HG02678 (cell line): Measurements from ENCODE around the gene GCDH.
"Not testable (repeated sequence)": the region's sequence is repeated elsewhere in the genome, so short reads cannot be mapped to it uniquely, and the experiment has no call there.

ENCODE experiments used
- ATAC-seq: cut with Tn5 transposase; IDR thresholded peaks from one replicate; pipeline ENCODE4 v1.9.1; 2021; ENCODE audit warnings: mild to moderate bottlenecking, moderate library complexity; ENCODE audit not compliant: unreplicated experiment

Gene GCDH

DNA sequence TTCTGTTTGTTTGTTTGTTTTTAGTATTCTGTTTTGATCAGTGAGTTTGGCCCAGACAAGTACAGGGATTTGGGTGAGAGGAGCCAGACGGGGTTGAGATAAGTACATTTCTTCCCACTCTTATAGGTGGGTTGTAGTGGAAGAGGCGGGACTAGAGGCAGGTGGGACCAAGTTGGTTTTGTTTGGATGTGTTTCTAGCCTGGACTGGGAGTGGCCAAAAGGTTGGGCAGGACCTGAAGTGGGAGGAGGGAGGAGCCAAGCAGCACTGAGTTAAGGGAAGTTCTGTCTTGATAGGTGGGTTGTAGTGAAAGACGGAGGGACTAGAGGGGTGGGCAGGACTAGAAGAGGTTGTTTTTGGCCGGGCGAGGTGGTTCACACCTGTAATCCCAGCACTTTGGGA lies 18.7 kb upstream of the GCDH start:
- no peak for ATAC-seq

DNA sequence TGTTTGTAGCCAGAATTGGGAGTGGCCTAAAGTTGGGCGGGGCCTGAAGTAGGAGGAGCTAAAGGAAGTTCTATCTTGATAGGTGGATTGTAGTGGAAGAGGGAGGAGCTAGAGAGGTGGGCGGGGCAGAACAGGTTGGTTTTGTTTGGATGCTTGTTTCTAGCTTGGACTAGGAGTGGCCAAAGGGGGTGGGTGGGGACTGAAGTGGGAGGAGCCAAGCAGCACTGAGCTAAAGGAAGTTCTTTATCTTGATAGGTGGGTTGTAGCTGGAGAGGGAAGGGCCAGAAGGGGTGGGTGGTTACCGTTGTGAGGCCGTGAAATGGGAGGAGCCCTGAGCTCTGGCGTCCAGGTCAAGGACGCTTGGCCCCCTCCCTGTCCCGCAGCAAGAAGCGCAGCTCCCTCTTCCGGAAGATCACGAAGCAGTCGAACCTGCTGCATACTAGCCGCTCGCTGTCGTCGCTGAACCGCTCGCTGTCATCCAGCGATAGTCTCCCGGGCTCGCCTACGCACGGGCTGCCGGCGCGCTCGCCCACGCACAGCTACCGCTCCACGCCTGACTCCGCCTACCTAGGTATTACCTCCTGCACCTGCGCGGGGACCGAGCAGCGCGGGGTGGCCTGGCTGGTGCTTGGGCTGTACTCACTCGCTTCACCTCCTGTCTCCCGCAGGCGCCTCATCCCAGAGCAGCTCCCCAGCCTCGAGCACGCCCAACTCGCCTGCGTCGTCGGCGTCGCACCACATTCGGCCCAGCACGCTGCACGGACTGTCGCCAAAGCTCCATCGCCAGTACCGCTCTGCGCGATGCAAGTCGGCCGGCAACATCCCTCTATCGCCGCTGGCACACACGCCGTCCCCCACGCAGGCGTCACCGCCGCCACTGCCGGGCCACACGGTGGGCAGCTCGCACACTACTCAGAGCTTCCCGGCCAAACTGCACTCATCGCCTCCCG lies 17.7 kb upstream of the GCDH start:
- no peak for ATAC-seq

- no peak for ATAC-seq
Observed at GRCh38 chr19:12873891-12874745, 16.8 kb upstream of the GCDH start.

- ATAC-seq, result no peak
Observed at GRCh38 chr19:12875086-12875485, 15.9 kb upstream of the GCDH start.

- ATAC-seq, result no peak
Observed at GRCh38 chr19:12880551-12881171, 10.3 kb upstream of the GCDH start.

- ATAC-seq, result peak; percentile 94
Observed at GRCh38 chr19:12881172-12881808, 9.7 kb upstream of the GCDH start, which contains the start of gene DNASE2. DNASE2 (minus strand) TSS chr19:12881449; CDS start chr19:12881375, 74 bp downstream.

DNA sequence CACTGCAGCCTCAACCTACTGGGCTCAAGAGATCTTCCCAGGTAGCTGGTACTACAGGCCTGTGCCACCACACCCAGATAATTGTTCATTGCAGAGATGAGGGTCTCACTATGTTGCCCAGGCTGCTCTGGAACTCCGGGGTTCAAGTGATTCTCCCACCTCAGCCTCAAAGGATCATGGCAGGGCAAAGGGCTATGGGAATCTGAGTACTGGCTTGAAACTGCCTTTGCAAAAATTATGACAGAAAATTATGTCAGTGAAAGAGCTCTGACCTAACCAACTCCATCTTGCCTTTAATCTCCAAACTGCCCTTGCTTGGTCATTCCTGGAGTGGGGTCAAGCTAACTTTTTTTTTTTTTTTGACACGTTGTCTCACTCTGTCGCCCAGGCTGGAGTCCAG lies 8.4 kb upstream of the GCDH start:
- no peak for ATAC-seq

- ATAC-seq, result no peak
Observed at GRCh38 chr19:12884202-12884601, 6.8 kb upstream of the GCDH start.

GRCh38 chr19:12884627-12884925 lies 6.4 kb upstream of the GCDH start:
- ATAC-seq, result no peak

GRCh38 chr19:12884926-12885748 lies 5.8 kb upstream of the GCDH start:
- ATAC-seq, result no peak

- no peak for ATAC-seq
Observed at GRCh38 chr19:12885749-12886650, 5.0 kb upstream of the GCDH start.

- ATAC-seq, result no peak
Observed at GRCh38 chr19:12886651-12886968, 4.3 kb upstream of the GCDH start.

GRCh38 chr19:12886969-12887747 lies 3.8 kb upstream of the GCDH start, which contains the start of gene KLF1:
KLF1 (minus strand) TSS chr19:12887201; CDS start chr19:12887140, 61 bp downstream.
- ATAC-seq, result no peak

GRCh38 chr19:12888006-12888603 lies 2.9 kb upstream of the GCDH start:
- no peak for ATAC-seq

DNA sequence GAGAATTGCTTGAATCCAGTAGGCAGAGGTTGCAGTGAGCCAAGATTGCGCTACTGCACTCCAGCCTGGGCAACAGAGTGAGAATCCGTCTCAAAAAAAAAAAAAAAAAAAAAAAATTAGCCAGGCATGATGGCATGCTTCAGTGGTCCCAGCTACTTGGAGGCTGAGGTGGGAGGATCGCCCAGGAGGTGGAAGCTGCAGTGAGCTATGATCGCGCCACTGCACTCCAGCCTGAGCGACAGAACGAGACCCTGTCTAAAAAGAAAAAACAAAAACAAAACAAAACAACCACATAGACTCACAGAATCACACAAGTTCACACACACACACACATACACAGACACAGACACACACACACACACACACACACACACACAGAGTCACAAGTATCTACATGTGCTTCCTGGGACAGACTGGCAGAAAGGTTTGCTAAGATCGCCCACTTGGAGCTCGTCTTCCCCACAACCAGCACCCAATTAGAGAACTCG lies 617 bp upstream of the GCDH start:
- not testable (repeated sequence) for ATAC-seq

GRCh38 chr19:12891553-12892021 lies 627 bp downstream of the GCDH start:
- no peak for ATAC-seq

DNA sequence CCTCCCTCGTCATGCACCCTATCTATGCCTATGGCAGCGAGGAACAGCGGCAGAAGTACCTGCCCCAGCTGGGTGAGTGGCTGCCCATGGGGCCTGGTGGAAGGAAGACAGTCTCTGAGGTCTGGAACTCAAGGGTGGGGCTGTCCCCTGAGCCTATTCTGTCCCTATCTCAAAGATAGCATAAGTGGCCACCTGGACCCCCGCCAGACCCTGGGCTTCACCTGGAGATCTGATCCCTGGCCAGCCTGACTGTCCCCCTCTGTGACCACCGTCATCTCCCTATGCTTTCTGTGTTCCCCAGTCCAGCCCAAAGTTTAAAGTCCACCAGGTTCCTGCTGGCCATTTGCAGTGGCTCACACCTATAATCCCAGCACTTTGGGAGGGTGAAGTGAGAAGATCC lies 2.6 kb downstream of the GCDH start:
- ATAC-seq, result no peak

DNA sequence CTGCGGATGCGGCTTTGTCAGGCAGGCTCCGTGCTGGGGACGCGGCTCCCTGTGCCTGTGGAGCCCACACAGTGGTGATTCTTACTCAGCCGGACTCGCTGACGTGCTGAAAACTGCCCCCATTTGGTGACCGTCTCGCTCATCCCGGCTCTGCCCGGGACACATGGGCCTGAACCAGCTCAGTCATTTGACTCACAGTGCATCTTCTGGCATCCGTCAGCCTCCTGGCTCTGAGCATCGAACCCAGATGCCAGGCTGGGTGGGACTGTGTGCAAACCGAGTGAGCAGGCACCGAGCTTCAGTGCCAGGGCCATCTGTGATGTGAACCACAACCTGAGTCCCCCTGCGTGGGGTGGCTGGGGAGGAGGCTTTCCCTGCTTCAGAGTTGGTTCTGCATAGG lies 5.5 kb downstream of the GCDH start:
- no peak for ATAC-seq
